ELR (cell line): Measurements from ENCODE around the gene TIAM1.
A peak's percentile ranks its signal among the peaks of the same experiment; 100 is the strongest.

Experiments
- DNase-seq: peaks from one replicate; pipeline ENCODE4 v3.0.0-alpha.2; 2015; ENCODE audit warnings: low read depth

Gene TIAM1, protein sequence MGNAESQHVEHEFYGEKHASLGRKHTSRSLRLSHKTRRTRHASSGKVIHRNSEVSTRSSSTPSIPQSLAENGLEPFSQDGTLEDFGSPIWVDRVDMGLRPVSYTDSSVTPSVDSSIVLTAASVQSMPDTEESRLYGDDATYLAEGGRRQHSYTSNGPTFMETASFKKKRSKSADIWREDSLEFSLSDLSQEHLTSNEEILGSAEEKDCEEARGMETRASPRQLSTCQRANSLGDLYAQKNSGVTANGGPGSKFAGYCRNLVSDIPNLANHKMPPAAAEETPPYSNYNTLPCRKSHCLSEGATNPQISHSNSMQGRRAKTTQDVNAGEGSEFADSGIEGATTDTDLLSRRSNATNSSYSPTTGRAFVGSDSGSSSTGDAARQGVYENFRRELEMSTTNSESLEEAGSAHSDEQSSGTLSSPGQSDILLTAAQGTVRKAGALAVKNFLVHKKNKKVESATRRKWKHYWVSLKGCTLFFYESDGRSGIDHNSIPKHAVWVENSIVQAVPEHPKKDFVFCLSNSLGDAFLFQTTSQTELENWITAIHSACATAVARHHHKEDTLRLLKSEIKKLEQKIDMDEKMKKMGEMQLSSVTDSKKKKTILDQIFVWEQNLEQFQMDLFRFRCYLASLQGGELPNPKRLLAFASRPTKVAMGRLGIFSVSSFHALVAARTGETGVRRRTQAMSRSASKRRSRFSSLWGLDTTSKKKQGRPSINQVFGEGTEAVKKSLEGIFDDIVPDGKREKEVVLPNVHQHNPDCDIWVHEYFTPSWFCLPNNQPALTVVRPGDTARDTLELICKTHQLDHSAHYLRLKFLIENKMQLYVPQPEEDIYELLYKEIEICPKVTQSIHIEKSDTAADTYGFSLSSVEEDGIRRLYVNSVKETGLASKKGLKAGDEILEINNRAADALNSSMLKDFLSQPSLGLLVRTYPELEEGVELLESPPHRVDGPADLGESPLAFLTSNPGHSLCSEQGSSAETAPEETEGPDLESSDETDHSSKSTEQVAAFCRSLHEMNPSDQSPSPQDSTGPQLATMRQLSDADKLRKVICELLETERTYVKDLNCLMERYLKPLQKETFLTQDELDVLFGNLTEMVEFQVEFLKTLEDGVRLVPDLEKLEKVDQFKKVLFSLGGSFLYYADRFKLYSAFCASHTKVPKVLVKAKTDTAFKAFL (N-terminal part only)

DNA sequence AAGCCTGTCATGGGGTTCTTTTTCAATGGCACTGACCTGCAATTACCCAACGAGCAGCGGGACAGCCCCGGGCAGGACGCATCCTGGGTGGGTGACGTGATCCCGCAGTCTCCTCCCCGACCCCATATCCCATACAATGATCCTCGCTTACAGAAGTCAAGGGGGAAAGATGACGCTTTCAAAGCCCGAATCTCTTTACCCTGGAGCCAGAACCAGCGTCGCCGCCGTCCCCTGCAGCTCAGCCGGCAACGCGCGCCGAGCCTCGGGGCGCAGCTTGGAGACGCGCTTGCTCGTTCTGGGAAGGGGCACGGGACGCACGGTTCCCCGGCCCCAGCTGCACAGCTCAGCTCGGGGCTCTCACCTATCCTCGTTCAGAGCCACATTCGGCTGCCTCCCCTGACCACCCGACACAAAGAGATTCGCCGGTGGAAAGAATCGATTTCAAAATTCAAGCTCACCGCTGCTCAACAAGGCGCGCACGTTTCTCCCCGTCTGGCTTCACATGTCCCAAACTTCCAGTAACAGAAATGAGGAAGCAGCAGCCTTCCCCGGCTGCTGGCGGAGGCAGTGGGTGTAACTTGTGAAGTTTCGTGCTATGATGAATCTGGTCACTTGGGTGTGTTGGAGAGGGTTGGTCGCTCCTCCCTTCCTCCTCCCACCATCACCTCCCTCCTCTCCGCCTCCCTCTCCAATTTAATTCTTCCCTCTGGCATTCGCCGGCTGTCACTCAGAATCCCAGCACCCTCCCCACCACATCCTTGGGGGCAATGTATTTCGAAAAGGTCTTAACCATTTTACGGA is at the start of gene TIAM1:
TIAM1 (minus strand) TSS at position 582 of the 801 bp plus-strand sequence. CDS start 77,289 bp downstream, outside the sequence.
- peak; percentile 53 for DNase-seq

DNA sequence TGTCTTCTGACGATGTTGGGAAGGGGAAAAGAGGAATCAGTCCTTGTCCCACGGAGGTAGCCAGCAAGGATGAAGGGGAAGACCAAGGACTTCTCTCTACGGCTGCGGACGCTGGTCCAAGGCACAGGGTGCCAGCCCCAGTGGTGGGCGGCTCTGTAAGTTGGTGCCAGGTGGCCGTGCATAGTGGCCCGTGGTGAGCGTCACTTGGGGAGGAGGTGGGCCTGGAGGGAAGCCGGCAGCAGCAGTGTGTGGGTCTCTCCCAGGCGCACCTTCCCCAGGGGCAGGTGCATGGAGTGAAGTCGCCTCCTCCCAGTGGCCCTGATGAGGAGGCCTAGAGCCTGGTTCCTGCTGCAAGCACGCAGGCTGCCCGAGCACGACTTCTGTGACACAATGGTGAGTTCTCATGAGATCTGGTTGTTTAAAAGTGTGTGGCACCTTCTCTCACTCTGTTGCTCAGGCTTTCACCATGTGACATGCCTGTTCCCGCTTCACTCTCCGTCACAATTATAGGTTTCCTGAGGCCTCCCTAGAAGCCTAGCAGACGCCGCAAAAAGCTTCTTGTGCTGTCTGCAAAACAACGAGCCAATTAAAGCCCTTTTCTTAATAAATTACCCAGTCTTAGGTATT is 43.6 kb upstream of the TIAM1 start:
- DNase-seq, result no peak

DNA sequence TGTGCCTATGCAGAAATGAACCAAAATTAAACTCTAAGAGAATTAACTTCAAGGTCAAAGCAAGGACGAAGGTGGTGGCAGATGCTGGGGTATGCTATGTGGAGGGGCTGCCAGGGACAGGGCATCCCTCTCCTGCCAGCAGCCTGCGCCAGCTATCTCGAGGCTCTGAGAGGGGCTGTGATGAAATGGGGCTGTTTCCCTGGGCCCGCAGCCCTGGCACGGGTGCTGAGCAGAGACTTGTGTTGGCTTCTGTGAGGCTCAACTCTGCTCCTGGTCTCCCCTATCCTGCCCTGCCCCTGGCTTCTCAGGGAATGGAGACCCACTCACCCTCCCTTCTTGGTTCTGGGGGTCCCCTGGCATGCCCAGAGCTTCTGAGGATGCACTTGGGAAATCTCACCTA is 41.9 kb upstream of the TIAM1 start:
- no peak for DNase-seq

DNA sequence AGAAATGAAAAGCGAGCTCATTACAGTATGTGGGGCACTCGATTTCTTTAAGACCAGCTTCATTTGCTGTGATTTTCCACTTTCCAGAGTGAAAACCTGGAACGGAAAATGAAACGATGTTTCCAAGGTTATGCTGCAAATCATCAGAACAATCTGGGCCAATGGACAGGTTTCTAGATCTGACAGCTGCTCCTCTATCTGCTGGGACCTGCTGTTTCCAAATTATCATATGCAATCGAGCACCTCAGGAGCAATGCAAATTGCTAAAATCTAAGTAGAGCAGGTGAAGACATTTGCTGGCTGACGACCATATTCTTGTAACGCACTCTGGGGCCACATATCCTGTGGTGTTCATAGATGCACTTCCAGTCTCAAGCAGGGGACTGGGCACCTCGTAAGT is 39.7 kb upstream of the TIAM1 start:
- no peak for DNase-seq

DNA sequence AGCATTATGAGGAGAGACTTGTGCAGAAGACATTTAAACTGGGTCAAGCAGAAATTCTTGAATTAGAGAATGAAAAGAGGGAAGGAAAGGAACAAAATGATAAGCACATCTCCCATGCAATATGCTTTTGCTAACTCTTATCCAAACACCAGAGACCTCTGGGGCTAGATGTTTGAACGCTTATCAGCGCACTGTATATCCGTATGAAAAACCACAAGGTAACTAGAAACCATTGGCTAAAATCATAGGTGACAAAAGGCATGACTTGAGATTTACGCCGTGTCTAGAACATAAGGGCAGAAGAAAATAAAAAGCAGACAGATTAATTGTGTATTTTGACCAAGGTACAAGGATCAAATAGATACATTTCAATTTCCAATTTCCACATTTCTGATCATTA is 38.0 kb upstream of the TIAM1 start:
- DNase-seq, result no peak

DNA sequence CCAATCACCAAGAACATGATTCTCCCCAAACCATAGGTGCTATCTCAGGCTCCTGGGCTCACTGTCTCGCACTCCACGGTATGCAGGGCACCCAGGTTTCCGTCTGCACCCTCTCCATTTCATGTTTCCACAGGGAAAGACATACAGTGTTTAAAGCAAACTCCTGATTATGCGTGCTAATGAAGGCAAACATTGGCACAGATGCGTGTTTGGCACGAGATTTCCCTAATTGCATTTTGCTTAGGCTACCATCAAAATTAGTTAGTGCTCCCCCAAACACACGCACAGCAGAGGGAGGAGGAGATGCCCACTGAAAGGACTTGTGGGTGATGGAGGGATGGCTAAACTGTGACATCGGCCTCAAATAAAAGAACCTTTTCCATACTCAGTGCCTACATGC is 32.2 kb upstream of the TIAM1 start:
- DNase-seq, result no peak

DNA sequence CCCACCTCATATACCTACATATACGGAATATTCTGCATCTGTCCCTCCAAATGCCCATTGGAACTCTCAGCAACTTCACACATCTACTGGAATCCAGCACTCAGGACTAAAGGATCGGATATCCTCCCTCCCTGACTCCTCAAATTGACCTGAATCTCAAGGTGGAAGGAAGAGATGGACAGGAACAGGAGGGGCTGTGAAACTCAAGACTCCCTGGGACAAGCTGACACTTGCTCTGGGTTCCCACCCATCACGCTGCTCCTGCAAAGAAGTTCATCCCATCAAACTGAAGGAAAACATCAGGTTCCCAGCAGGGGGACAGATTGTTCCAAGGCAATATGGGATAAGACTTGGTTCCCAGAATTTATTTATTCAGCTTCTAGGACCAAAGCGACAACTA is 30.3 kb upstream of the TIAM1 start:
- DNase-seq, result no peak

DNA sequence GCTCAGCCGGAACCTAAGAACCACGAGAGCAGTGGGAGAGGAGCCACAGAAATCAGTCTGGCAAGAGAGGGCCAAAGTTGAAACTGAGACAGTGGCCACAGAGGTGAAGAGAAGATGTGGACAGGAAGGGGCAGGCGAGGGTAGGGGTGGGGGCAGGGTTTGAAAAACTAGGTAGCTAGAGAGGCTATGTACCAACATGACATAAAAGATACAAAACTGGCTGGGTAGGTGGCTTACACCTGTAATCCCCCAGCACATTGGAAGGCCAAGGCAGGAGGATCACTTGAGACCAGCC is 28.4 kb upstream of the TIAM1 start:
- no peak for DNase-seq

DNA sequence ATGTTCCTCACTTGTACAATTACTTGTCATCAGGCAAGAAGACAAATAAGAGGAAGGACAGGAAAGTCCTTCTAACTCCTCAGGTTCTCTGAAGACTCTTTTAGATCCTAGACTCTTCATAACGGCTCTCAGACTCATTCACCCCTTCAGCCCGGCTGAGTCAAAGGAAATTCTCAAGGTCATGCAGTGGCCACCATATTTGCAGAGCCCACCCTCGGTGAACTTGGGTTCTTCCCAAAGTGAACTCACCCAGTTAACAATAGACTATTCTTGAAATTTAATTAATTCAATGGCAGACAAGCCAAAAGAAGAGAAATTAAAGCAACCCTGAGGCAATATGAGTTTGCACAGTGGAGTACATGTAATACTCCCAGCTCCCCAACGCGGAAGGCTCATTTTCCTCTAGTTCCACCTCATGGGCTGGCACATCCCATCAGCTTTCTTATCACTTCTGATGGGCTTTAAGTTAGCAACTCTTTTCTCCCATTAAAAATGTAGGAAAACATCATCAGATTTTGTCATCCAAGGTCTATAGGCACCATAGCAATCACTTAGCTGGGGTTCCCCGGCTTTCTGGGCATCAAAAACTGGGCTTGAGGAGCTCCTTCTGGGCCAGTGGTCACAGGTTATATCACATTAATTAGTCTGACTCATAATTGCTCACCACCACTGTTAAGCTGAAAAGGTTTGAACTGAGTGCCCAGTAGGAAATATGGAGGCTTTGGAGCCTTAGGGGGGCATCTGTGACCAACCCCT is 27.8 kb upstream of the TIAM1 start:
- peak; percentile 11 for DNase-seq

DNA sequence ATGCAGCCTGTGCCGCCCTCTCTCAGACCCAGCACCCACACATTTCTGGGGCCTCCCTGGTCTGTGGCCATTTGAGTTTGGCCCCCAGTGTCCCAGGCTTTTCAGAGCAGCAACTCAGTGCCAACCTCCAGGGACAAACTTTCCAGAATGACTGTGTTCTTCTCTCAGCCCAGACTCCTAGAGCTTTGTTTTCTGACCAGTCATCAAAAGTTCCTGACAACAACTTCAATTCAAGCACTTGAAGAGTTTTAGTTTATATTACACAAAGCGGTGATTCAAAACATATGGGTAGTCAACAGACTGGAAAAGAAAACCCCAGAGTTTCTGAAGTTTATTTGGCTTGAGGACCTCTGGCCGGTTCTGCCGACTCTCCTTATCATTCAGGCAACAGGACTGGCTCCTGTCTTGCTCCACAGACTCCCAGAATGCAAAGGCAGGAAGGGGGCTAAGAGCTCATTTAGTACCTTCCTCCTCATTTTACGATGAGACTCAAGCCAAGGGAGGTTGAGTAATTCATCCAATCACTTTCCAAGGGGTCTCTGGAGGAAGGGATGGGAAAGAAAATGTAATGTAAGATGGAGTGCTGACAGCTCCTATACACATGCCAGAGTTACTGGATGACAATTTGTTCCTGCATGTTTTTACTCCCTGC is 27.0 kb upstream of the TIAM1 start:
- no peak for DNase-seq

DNA sequence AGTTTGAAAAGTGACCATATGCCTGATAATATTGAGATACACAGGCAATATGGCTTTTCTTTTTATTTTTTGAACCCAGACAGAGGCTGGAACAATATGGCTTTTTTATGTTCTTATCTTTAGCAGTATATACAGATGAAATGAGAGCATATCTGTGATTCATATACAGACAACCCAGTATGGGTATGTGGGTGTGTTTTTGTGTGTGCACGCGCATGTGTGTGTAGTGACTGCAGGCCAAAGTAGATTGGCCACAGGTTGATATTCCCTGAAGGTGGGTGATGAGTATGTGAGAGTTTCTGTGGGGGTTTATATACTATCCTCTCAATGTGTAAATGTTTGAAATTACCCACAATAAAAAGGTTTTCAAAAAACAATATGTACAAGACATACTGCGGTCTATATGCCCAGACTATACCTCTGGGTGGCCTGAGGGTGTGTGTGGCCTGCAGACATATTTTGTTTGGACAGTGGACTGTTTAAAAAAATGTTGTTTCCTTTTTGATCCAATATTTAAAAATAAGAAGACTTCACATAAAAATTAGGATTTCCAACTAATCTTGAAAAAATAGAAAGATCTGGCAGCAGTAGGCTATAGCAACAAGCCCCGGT is 26.3 kb upstream of the TIAM1 start:
- no peak for DNase-seq

DNA sequence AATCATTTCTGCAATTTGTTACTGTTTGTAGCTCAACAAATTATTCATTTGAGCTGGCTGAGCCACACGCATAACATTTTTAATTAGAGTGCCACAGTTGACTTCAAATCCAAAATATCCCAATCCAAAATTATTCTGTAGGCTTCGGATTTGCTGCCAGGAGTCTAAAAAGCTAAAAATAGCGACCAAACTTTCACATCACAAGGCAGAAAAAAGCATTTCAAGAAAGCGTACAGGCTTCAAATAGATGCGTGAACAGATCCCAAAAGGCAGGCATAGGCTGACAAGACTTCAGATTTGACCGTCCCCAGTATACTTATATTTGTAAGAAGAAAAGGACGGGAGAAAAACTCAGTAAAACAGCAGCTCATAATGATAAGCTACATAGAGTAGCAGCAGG is 24.3 kb upstream of the TIAM1 start:
- DNase-seq, result no peak

DNA sequence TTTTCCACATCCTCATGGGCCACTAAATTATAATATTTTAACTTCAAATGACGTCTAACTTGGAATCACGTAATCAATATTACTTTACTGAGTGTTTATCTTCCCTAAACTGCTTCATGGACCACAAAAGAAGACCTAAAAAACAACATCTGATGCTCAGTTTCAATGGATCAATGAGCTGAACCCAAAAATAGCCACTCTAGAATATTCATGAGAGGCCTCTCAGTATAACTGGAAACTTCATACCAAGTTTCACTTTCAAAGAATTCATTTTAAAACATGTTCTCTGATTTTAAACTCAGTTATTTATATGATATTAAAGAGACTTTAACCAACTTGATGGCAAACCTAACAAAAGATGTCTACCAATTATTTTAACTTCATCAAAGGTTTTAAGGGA is 23.7 kb upstream of the TIAM1 start:
- DNase-seq, result no peak

DNA sequence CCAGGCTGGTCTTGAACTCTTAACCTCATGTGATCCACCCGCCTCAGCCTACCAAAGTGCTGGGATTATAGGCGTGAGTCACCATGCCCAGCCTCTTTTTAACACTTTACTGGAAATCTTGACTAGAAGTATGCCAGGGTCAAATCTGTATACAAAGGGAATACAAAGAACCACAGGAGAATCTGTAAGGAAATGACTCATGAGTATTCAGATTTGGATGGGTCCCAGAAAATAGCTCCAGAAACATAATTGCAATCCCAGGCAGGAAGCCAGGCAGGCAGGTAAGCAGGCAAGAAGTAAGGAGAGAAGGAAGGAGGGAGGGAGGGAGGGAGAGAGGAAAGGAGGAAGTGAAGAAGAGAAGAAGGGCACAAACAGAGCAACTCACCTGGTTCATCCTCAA is 22.8 kb upstream of the TIAM1 start:
- peak; percentile 80 for DNase-seq

DNA sequence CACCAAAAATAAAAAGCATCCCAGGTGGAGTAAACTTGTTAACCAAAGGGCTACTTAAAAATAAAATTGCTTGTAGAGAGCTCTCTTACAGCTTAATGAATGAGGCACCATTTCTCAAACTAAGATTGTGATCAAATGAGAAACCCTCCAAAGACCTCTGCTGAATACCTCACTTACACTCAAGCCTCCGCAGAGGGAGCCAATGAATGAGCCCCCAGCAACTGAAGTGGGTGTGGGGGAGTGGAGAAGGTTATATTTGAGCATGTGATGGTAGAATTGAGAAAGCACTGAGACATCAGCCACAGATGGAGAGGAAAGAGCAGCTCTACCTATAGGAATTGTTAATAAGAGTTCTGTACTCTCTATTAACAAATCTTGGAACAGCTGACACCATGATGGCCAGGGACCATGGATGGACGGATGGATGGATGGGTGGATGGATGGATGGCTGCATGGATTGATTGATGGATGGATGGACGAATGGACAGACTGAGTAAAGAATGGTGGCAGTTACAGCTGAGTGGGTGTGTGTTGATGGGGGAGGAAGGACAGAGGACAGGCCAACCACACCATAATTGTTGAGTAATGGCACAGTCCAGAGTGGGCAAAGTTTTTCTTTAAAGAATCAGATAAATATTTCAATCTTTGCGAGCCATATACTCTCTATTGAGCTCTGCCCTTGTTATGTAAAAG is 20.3 kb upstream of the TIAM1 start:
- no peak for DNase-seq

DNA sequence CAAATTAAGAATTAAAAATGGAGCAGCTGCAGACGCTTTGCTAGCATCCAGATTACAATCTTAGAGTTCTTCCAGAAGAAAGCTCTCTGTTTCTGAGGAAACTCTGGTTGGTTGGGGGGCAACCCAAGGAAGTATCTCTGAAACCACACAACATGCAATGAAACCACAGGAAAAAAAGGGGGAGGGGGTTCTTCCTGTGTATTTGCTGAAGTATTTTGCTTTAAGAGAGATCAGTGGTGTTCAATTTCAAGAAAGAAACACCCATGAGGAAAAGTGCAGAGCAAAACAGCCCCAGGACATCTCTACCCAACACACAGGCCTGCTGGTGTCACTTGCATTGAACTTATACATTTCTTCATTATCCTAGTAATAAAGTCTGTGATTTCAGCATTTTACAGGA is 19.7 kb upstream of the TIAM1 start:
- DNase-seq, result no peak

DNA sequence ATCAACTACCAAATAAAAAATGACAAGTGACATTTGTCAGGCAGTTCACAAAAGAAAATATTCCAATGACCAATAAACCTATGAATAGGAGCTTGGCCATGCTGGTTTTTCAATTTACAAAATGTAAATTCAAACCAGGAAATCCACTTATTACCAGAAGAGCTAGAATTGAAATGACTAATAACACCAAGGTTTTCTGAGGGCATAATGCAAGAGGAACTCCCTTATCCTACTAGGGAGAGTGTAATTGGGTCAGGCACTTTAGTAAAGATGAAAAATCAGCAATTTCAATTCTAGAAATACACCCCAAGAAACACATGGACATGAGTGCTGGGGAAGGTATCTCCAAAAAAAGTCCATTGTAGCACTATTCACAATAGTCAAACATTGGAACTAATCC is 16.7 kb upstream of the TIAM1 start:
- DNase-seq, result no peak

DNA sequence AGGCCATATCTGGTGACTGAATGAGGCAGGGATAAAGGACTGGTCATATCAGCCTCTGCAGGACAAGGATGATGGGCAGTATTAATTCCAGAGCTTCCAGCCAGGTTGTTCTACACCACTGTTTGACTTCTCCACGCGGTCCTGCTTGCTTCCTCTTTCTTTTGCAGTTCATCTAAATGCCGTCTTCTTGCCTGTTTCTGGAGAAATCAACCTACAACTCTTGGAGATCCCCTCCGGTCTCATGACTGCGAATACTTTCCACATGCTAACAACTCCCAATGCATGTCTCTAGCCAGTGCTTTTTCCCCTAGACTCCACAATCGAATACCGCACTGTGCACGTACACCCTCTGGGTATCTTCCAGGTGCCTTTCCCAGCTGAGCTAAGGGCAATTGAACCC is 14.1 kb upstream of the TIAM1 start:
- no peak for DNase-seq

DNA sequence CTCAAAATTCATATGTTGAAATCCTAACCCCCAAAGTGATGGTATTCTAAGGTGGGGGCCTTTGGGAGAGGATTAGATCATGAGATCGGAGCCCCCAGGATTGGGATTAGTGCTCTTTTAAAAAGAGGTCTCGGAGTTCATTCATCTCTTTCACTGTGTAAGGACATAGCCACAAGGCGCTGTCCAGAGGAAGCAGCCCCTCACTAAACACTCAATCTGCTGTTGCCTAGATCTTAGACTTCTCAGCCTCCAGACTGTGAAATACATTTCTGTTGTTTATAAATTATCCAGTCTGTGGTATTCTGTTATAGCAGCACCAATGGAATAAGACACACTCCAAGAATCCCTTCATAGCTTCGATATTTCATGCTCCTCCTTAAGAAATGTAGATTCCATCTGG is 12.4 kb upstream of the TIAM1 start:
- no peak for DNase-seq
